GM12864 (cell line): Measurements from ENCODE around the gene STARD13.

Experiments
- DNase-seq: peaks from one replicate; pipeline ENCODE4 v3.0.0-alpha.2; 2011; ENCODE audit warnings: low read depth
- H3K4me3 ChIP-seq: 2 replicates; pipeline ENCODE4 v1.5.1; 2011; ENCODE audit warnings: mild to moderate bottlenecking, low read depth, low read length, control low read depth
- CTCF ChIP-seq: IDR thresholded peaks from 2 replicates; pipeline ENCODE4 v1.5.1; 2011; ENCODE audit warnings: low read depth, mild to moderate bottlenecking, moderate library complexity, low read length, control low read depth, inconsistent platforms; ENCODE audit errors: missing control alignments

The STARD13 gene

GRCh38 chr13:33218426-33218825 is 67.1 kb downstream of the STARD13 start:
- DNase-seq, result no peak
- H3K4me3 ChIP-seq, result no peak overlapping the region
- no peak for TF ChIP-seq CTCF

- DNase-seq, result no peak
- no peak for TF ChIP-seq CTCF
Measured at GRCh38 chr13:33218020-33218419, 67.5 kb downstream of the STARD13 start.

GRCh38 chr13:33217256-33217655 is 68.3 kb downstream of the STARD13 start:
- TF ChIP-seq CTCF, result no peak
- no peak for DNase-seq
- H3K4me3 ChIP-seq, result no peak overlapping the region

More at GRCh38 chr13:33218020-33218419, 67.5 kb downstream of the STARD13 start:
- no peak overlapping the region for H3K4me3 ChIP-seq

- no peak for DNase-seq
- TF ChIP-seq CTCF, result no peak
- no peak overlapping the region for H3K4me3 ChIP-seq
Measured at GRCh38 chr13:33213797-33214196, 71.8 kb downstream of the STARD13 start.

GRCh38 chr13:33213024-33213768 is 72.4 kb downstream of the STARD13 start:
- no peak for TF ChIP-seq CTCF
- H3K4me3 ChIP-seq, result no peak overlapping the region
- no peak for DNase-seq

- no peak for TF ChIP-seq CTCF
- no peak overlapping the region for H3K4me3 ChIP-seq
- DNase-seq, result no peak
Measured at GRCh38 chr13:33212396-33212795, 73.2 kb downstream of the STARD13 start.

- no peak overlapping the region for H3K4me3 ChIP-seq
- TF ChIP-seq CTCF, result no peak
- DNase-seq, result no peak
Measured at GRCh38 chr13:33210090-33210489, 75.5 kb downstream of the STARD13 start.
